ENCODE measurements around the gene NWD2.

GRCh38 chr4:37423310-37423709 lies 178.8 kb downstream of the NWD2 start:
- TF ChIP-seq POLR2A (IDR thresholded peaks at IDR 0.05) (no peak), CTCF (IDR thresholded peaks at IDR 0.05) (no peak)
